GM12878 (cell line): ENCODE results near the gene PLPP7. TPM values are rescaled to one million over a fixed set of nuclear protein-coding genes. Genes with fewer than 3 reads are reported as not detected.

ENCODE experiments used
- ATAC-seq: fragments of 200-7000 bp; cut with Tn5 transposase; 3 replicates; pipeline ENCODE4 v1.9.1; 2020; ENCODE audit warnings: mild to moderate bottlenecking, moderate library complexity
- BruUV-seq: library from RNA; stranded (reverse); fragments of 400-500 nt; replicated peaks from 2 replicates; lab custom pipeline; 2021; lab: Mats Ljungman, UMichigan
- CTCF ChIA-PET: fragments of 300-600 bp; sonication (Branson Sonifier 250); formaldehyde crosslinking; extraction: SDS; loops from one replicate; lab custom pipeline; 2021; ENCODE audit warnings: inconsistent platforms; lab: Yijun Ruan, JAX
- POLR2A ChIA-PET: fragments of 350-600 bp; formaldehyde crosslinking; extraction: SDS; loops from one replicate; lab custom pipeline; 2021; ENCODE audit warnings: inconsistent platforms; lab: Charles Lee
- RAD21 ChIA-PET: fragments of 300-600 bp; sonication (Branson Sonifier 250); formaldehyde crosslinking; loops from one replicate; lab custom pipeline; 2023; ENCODE audit warnings: antibody characterized with exemption; ENCODE audit not compliant: unreplicated experiment; lab: Charles Lee
- SMC1A ChIA-PET: fragments of 300-600 bp; sonication (Branson Sonifier 250); formaldehyde crosslinking; loops from one replicate; lab custom pipeline; 2023; ENCODE audit not compliant: unreplicated experiment, uncharacterized antibody; lab: Charles Lee
- DNase-seq: peaks from one replicate; pipeline ENCODE4 v3.0.0-alpha.2; 2011; ENCODE audit warnings: low read depth, low spot score
- FAIRE-seq: peaks from 3 replicates; lab custom pipeline; 2011; peaks lifted over from hg19 to GRCh38; lab: Jason Lieb, UNC
- H2AFZ ChIP-seq: 2 replicates; pipeline ENCODE4 v1.6.0; 2011; ENCODE audit warnings: low read depth, low read length, control low read depth; ENCODE audit not compliant: control insufficient read depth
- H3K27ac ChIP-seq: 2 replicates; pipeline ENCODE4 v1.5.1; 2011; ENCODE audit warnings: control low read depth; ENCODE audit not compliant: control insufficient read depth, insufficient read depth
- H3K27me3 ChIP-seq, 2 experiments: replicated peaks in 1 of 2; 2 replicates each; pipeline versions ENCODE4 v1.6.0 to v1.6.1; 2011; ENCODE audit warnings: low read length in 1 of 2; ENCODE audit not compliant: control insufficient read depth in 2 of 2, insufficient read depth in 2 of 2
- H3K36me3 ChIP-seq, 2 experiments: 2 replicates each; pipeline ENCODE4 v1.5.1; 2011; ENCODE audit warnings: low read length in 1 of 2; ENCODE audit not compliant: control insufficient read depth in 2 of 2, insufficient read depth in 2 of 2
- H3K4me1 ChIP-seq: 2 replicates; pipeline ENCODE4 v1.6.1; 2011; ENCODE audit warnings: mild to moderate bottlenecking, low read length, moderate library complexity, mixed read lengths; ENCODE audit not compliant: control insufficient read depth, insufficient read depth
- H3K4me2 ChIP-seq: 2 replicates; pipeline ENCODE4 v1.6.0; 2011; ENCODE audit warnings: control low read depth; ENCODE audit not compliant: control insufficient read depth, insufficient read depth
- H3K4me3 ChIP-seq: fragments of 200-600 bp; sonication (generic); 2 replicates; pipeline ENCODE4 v1.5.1; 2016
- H3K79me2 ChIP-seq: 2 replicates; pipeline ENCODE4 v1.6.0; 2011; ENCODE audit warnings: low read length; ENCODE audit not compliant: control insufficient read depth, insufficient read depth
- H3K9ac ChIP-seq: 2 replicates; pipeline ENCODE4 v1.8.0; 2011; ENCODE audit warnings: low read length, control low read depth, mixed read lengths; ENCODE audit not compliant: control insufficient read depth, insufficient read depth
- H3K9me3 ChIP-seq: replicated peaks from 3 replicates; pipeline ENCODE4 v1.5.1; 2011; ENCODE audit warnings: mild to moderate bottlenecking, low read length; ENCODE audit not compliant: control insufficient read depth, insufficient read depth
- H4K20me1 ChIP-seq: 2 replicates; pipeline ENCODE4 v1.6.0; 2011; ENCODE audit not compliant: control insufficient read depth, insufficient read depth
- BRCA1 ChIP-seq: IDR thresholded peaks from 2 replicates; pipeline ENCODE4 v1.6.1; 2011; ENCODE audit warnings: low read depth, low read length, improper control_type of control experiment
- JUNB ChIP-seq: IDR thresholded peaks from 2 replicates; pipeline ENCODE4 v1.6.1; 2016; ENCODE audit warnings: antibody characterized with exemption, mild to moderate bottlenecking
- PAX8 ChIP-seq: fragments of 450-650 bp; IDR thresholded peaks from 2 replicates; pipeline ENCODE4 v1.6.1; 2017; ENCODE audit warnings: mild to moderate bottlenecking, moderate library complexity
- RCOR1 ChIP-seq: conservative IDR thresholded peaks from 2 replicates; pipeline ENCODE4 v1.6.1; 2012; ENCODE audit warnings: low read depth, low read length, improper control_type of control experiment
- RUNX3 ChIP-seq: IDR thresholded peaks from 2 replicates; pipeline ENCODE4 v1.6.1; 2012; ENCODE audit warnings: low read length, inconsistent platforms
- SKIL ChIP-seq: fragments of 450-650 bp; IDR thresholded peaks from 2 replicates; pipeline ENCODE4 v1.6.1; 2017; ENCODE audit warnings: mild to moderate bottlenecking, low read depth, inconsistent platforms; ENCODE audit not compliant: poor library complexity, severe bottlenecking
- WRNIP1 ChIP-seq: IDR thresholded peaks from 2 replicates; pipeline ENCODE4 v1.6.1; 2011; ENCODE audit warnings: low read depth, low read length, improper control_type of control experiment, borderline replicate concordance
- WGBS: methylation state at CpG from one replicate; pipeline ENCODE4 v1.1.6; 2016; ENCODE audit warnings: low lambda C conversion rate; ENCODE audit not compliant: insufficient replicate concordance, insufficient coverage; ENCODE audit errors: missing lambda C conversion rate; 5-methylcytosine and 5-hydroxymethylcytosine counted together
- in situ Hi-C: fragments of 300-500 bp; cut with MboI; formaldehyde crosslinking; loops from 9 replicates; pipeline ENCODE4 v1.14.3; 2018; ENCODE audit warnings: mixed read lengths
- intact Hi-C: fragments of 100-400 bp; cut with micrococcal nuclease; formaldehyde crosslinking; loops from one replicate; pipeline ENCODE4 v1.14.2; 2022; ENCODE audit not compliant: unreplicated experiment
- polyA plus RNA-seq, 11 experiments: library from polyadenylated mRNA; depleted of rRNA in 4 of 11; unstranded in 6 of 11; stranded (reverse) in 5 of 11; fragments of >200 nt; fragmentation: Nextera tagmentation in 4 of 11; fragmentation: Illumina TruSeq in 1 of 11; extraction: Ambion mirVana in 4 of 11; extraction: Trizol in 1 of 11; gene quantifications; 1 replicate in 1 of 11; 2 replicates in 10 of 11; pipeline versions ENCODE4 v1.2.1 to v1.2.3, GENCODE V29; 2011 to 2016; ENCODE audit warnings: inconsistent platforms in 2 of 11, missing spikeins in 2 of 11, low read depth in 1 of 11
- total RNA-seq, 4 experiments: library from RNA; depleted of rRNA in 3 of 4; stranded (reverse); fragments of >200 nt in 3 of 4; fragmentation: Illumina TruSeq in 1 of 4; extraction: Trizol in 1 of 4; gene quantifications; 2 replicates each; pipeline versions ENCODE4 v1.2.1 to v1.2.3, GENCODE V29; 2013 to 2021

The PLPP7 gene
- total and polyA plus RNA-seq, 10 of the 15 experiments (the other 5 are each of a cell fraction or from before 2014, with no cell fraction given): 0.05 to 1.0 (median 0.40) TPM; not detected in 3

- CTCF ChIA-PET: no interaction called here
- SMC1A ChIA-PET: no interaction called here
- RAD21 ChIA-PET: no interaction called here
- no peaks in the 10 kb centered on the region for H3K79me2 ChIP-seq
- TF ChIP-seq PAX8 (no peak), RCOR1 (no peak), JUNB (no peak), WRNIP1 (no peak), SKIL (no peak), RUNX3 (no peak), BRCA1 (no peak)
- TF ChIP-seq, all 136 proteins: peak for 0
- Histone ChIP-seq H3K27me3 (no peaks in the 10 kb centered on the region), H3K4me2 (no peak overlapping the region), H3K27ac (no peak overlapping the region), H4K20me1 (no peaks in the 10 kb centered on the region), H3K9ac (no peak overlapping the region), H2AFZ (no peak overlapping the region), H3K4me1 (no peaks in the 10 kb centered on the region), H3K36me3 (no peaks in the 10 kb centered on the region), H3K4me3 (no peak overlapping the region), H3K9me3 (no peaks in the 10 kb centered on the region)
- in situ Hi-C loops (no loop called here), intact Hi-C loops (no loop called here)
- BruUV-seq: no TSS peak
- DNase-seq (no peak), ATAC-seq (no peak), FAIRE-seq (no peak)
- 65% methylated on average over 13 of the region's 14 CpGs for WGBS
- POLR2A ChIA-PET: no interaction called here
Measured at GRCh38 chr9:131306397-131307004, 17.0 kb downstream of the PLPP7 start.
